H1 (cell line): ENCODE data around the gene USH2A. TPM values are rescaled to one million over a fixed set of nuclear protein-coding genes. Genes with fewer than 3 reads are reported as not detected.

Experiments used
- USF2 ChIP-seq: IDR thresholded peaks from 2 replicates; pipeline ENCODE4 v1.6.1; 2011; ENCODE audit warnings: low read length, improper control_type of control experiment
- polyA plus RNA-seq, 7 experiments: library from polyadenylated mRNA; depleted of rRNA in 3 of 7; stranded (reverse) in 5 of 7; unstranded in 2 of 7; fragments of >200 nt in 5 of 7; fragments of 200-250 nt in 2 of 7; gene quantifications; 1 replicate in 5 of 7; 2 replicates in 1 of 7; 4 replicates in 1 of 7; pipeline versions ENCODE4 v1.2.1 to v1.2.3, GENCODE V29; 2011 to 2013; ENCODE audit warnings: missing spikeins in 2 of 7, mixed read lengths in 2 of 7
- total RNA-seq: library from RNA; stranded (reverse); fragmentation: NEBNext Ultra II Directional; extraction: Animal tissue kit (Norgen Biotek cat#: 25700); gene quantifications from 2 replicates; pipeline ENCODE4 v1.2.1, GENCODE V29; 2021

USH2A gene
- total and polyA plus RNA-seq, 2 of the 8 experiments (the other 6 are each of a cell fraction or from before 2014, with no cell fraction given): 0.02 to 0.17 TPM

DNA sequence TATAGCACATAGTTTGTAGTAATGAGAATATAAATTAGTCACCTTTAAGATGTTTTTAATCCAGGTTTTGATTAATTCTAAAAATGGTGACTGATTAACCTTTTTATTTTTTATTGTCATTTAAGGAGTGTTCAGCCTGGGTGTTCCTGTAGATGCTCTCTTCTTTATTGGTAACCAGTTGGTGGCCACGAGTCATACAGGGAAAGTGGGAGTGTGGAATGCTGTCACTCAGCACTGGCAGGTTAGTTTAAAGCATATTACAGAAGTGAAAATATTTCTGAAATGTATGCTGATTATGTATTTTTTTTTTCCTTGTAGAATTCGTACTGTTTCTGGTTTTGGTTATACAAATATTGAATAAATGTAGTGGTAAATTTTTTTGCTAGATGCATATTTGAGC, 828.0 kb downstream of the USH2A start (continued):
- TF ChIP-seq USF2: no peak
